Fibroblast of skin of right biceps (primary cell): Measurements from ENCODE around the gene ABCA3.
"Not testable (repeated sequence)": the region's sequence is repeated elsewhere in the genome, so short reads cannot be mapped to it uniquely, and the experiment has no call there.

Source experiments
- DNase-seq: peaks from one replicate; pipeline ENCODE4 v3.0.0-alpha.2; 2013

ABCA3 gene

DNA sequence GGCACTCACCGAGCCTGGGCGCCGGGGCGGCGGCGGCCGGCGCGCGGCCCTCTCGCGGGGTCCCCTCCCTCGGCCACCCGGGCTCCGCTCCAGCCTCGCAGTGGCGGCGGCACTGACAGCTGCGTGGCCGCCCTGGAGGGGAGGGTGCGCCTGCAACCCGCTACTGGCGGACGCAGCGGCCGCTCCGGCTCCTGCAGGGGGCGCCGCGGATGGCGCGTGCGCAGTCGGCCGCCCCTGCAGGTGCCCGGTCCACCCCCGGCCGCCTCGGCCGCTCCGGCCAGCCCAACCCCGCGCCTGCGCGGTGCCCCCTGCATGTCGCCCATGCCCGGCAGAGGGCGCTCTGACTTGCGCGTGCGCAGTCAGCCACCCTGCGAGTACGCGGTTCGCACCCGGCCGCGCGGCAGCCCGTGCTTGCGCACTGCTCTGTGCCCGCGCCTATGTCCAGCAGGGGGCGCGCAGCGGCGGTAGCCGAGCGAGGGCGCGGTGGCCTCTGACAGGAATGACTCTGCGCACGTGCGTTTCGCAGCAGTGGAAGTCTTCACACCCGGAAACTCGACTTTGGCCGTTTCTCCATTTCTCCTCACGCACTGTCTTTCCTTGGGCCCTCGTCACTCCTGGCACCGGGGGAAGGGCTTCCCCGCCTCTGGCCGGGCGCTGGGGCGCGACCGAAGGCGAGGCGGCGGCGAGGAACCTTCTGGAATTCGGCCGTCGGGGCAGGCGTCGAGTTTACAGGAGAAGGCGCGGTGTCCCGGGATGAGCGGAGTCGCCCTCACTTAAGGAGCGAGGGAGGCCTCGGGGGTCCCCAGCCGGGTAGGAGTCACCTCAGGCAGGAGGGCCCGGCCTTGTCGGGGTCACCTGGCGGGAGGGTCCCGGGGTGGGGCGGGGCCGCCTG, at the start of gene ABCA3:
Gene ABCA3, minus strand, starts transcription at position 165 of the 892 bp plus-strand sequence. CDS start 14,262 bp downstream, outside the sequence.
- peak; percentile 88 for DNase-seq

GRCh38 chr16:2388875-2389433, 48.4 kb upstream of the ABCA3 start:
- DNase-seq = peak; percentile 47

- no peak for DNase-seq
These were observed 47.8 kb upstream of the ABCA3 start for GRCh38 chr16:2388139-2388874.

DNA sequence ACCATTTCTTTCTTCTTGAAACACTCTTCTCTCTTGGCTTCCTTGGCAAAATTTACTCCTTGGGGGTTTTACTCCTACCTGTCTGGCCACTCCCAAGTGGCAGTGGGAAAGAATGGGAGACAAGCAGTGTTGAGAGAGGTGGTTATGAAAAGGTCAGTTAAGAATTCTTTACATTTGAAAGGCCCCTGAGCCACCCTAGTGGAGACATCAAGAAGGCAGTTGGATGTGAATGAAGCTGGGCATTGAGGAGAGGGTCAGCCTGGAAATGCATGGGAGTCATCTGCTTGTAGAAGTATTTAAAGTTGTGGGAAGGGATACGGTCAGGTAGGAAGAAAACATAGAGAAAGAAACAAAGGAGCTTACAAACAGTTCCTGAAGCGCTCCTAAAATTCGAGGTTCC, 46.5 kb upstream of the ABCA3 start:
- DNase-seq = no peak

DNA sequence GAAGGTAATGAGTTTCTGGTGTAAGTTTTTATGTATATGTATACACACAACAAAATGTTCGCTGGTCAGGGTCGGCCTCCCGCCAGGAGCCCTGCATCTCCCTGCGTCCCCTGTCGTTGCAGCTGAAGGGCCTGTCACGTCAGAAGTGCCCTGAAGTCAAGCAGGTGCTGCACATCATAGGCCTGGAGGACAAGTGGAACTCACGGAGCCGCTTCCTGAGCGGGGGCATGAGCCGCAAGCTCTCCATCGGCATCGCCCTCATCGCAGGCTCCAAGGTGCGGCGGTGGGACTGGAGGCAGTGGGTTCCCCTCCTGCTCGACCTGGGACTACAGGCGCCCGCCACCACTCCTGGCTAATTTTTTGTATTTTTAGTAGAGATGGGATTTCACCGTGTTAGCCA, 45.5 kb upstream of the ABCA3 start:
- DNase-seq = not testable (repeated sequence)

- DNase-seq = no peak
These were observed 44.8 kb upstream of the ABCA3 start for GRCh38 chr16:2385190-2385836.

- DNase-seq = no peak
These were observed 43.9 kb upstream of the ABCA3 start for GRCh38 chr16:2384426-2384825.

DNA sequence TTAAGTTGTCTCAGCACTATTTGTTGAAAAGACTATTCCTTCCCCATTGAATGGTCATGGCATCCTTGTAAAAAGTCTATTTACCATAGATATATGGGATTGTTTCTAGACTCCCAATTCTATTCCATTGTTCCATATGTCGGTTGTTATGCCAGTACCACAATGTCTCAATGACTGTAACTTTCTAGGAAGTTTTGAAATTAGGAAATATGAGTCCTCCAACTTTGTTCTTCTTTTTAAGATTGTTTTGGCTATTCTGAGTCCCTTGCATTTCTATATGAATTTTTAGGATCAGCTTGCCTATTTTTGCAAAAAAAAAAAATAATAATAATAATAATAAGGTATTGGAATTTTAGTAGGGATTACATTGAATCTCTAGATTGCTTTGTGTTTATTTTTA, 43.0 kb upstream of the ABCA3 start:
- no peak for DNase-seq

- no peak for DNase-seq
These were observed 34.1 kb upstream of the ABCA3 start for GRCh38 chr16:2374644-2375043.

- DNase-seq = no peak
These were observed 32.6 kb upstream of the ABCA3 start for GRCh38 chr16:2373176-2373575.

DNA sequence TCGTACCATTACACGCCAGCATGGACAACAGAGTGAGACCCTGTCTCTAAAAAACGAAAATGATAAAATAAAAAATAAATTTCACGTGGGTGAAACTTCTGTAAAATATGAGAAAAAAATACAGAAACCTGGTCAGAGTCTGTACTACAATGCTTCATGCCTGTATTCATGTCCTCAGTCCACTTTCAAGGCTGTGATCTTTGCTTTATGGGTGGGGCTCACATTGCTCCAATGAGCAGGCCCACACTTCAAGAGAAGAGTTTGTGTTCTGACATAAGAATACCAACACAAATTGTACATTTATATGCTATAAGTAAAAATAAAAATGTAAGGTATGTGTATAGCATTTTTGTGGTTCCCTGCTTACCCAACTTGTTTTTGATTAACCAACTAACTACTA, 32.2 kb upstream of the ABCA3 start:
- peak; percentile 28 for DNase-seq

DNA sequence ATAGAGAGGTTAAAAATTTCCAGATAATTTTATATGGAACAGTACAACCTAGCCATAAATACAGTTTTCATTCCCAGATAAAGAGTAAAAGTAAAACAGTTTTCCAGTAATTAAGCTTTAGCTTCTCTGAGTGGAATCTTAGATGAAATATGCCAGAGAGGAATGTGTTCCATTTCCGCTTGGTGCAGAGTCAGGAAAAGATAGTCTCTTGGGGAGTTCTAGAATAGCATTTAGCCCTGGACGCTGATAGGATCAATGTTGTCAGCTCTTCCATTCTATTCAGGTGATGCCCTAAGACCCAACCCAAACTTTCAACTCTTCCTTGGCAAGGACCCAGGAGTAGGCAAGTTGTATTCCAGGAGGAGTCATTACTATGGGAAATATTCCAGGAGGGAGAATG, 30.9 kb upstream of the ABCA3 start:
- DNase-seq = no peak

DNA sequence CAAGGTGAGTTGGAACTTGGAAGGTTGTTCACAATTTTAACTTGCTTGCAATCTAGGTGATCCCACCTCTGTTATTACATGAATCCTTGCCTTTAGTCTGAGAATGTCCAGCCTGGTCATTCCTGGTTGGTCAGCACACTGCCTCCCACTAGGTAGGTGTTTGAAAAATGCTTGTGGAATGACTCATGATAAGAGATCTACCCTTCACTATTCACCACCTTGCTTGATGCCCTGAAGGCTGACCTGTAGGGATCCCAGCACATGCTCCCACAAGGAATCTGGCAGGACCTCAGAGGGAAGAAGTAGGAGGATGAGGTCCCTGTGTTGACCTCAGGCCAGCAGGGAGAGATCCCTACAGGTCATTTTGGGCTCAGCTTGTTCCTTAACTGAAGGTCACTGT, 30.2 kb upstream of the ABCA3 start:
- DNase-seq = no peak

GRCh38 chr16:2366660-2367309, 26.3 kb upstream of the ABCA3 start:
- DNase-seq = no peak

GRCh38 chr16:2365397-2366294, 25.1 kb upstream of the ABCA3 start:
- peak; percentile 78 for DNase-seq

GRCh38 chr16:2364638-2365210, 24.2 kb upstream of the ABCA3 start:
- no peak for DNase-seq

DNA sequence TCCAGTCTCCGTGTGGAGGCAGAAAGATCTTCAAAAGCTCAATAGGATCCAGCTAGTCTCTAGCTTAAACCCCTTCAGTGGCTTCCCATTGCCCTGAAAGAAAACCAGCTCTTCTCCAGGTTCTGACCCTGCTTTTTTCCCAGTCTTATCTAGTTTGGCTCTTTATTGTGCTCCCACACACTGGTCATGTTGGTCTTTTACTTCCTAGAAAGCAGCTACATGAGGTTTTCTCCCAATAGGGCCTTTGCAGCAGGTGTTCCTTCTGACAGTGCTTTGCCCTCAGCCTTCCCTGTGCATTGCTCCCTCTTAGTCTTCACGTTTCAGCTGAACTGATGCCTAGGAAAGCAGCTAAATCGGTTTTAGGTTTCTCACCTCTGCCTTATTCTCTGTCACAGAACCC, 21.7 kb upstream of the ABCA3 start:
- DNase-seq = no peak

GRCh38 chr16:2361129-2361528, 20.6 kb upstream of the ABCA3 start:
- no peak for DNase-seq

GRCh38 chr16:2359919-2360318, 19.4 kb upstream of the ABCA3 start:
- DNase-seq = no peak

GRCh38 chr16:2358811-2359210, 18.3 kb upstream of the ABCA3 start:
- DNase-seq = no peak

- DNase-seq = no peak
These were observed 16.8 kb upstream of the ABCA3 start for GRCh38 chr16:2357331-2357730.
